SU-DHL-6 (cell line): ENCODE data around the gene PARD6G.

Source experiments
- CTCF ChIP-seq: fragments of 200-600 bp; sonication (generic); IDR thresholded peaks from one replicate; pipeline ENCODE4 v1.5.1; 2017; ENCODE audit warnings: antibody characterized with exemption, mild to moderate bottlenecking, low read length, moderate library complexity; ENCODE audit not compliant: insufficient read depth, poor library complexity, severe bottlenecking
- EZH2phosphoT487 ChIP-seq: fragments of 200-600 bp; sonication (generic), shearing (Covaris generic); conservative IDR thresholded peaks from 2 replicates; pipeline ENCODE4 v1.6.1; 2018; ENCODE audit warnings: mild to moderate bottlenecking, antibody characterized with exemption, low read length, moderate library complexity, mixed read lengths

DNA sequence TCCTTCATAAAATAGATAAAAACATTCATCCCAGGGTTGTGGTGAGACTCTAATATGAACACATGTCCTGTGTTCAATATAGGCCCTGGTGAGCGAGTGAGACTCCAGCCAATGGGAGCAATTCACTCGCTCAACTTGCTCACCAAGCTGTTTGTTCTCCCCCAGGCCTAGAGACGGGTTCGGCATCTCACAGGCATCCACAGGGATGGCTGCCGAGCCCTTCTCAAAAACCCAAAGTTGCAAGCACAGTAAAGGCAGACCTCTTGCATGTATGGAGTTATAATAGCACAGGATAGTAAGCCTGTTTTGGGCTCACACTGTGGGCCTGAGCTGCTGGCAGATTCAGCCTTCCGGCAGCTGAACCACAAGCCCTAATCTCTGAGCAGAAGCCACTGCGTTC is 15.7 kb downstream of the PARD6G start:
- TF ChIP-seq CTCF (no peak), EZH2phosphoT487 (no peak)
